ENCODE results near the gene ISX.

ISX gene

DNA sequence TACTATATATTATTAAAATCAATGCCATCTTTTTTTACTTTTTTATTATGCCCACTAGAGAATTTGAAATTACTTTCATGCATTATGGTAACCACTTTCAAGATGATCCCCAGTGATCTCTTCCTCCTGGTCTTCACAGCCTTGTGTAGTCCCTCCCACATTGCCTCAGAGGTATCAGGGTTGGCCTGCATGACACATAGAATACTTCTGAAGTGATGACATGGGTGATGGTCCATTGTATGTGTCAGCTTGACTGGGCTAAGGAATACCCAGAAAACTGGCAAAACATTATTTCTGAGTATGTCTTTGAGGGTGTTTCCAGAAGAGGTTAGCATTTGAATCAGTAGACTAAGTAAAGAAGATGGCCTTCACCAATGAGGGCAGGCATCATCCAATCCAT is 14.2 kb upstream of the ISX start:
- no peak for DNase-seq (ENCODE audit: low read depth in 2 of 2)

DNA sequence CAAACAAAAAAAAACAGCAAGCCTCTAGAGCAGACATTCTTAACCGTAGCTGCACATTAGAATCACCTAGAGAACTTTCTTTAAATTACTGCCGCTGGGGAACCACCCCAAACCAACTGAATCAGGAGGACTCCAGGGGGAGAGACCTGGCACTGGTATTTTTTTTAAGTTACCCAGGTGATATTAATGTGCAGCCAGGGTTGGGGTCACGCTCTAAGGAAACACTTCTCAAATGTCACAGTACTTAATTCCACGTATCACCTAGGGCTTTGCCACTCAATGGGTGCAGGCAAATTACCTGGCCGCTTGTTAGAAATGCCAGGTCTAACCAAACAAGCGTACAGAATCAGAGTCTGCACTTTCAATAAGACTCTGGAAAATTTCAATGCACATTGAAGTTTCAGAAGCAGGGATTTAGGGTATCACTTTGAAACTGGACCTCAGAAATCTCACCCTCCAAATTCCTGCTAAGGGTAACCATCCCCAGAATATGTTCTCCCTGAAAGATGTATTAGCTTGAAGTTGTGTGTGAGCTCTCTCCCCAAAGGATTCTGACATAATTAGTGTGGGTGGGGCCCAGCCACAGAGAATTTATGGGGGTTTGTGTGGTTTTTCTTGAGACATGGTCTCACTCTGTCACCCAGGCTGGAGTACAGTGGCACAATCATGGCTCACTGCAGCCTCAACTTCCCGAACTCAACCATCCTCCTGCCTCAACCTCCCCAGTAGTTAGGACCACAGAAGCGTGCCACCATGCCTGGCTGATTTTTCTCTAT is 12.7 kb upstream of the ISX start:
- DNase-seq (ENCODE audit: low read depth in 2 of 2) = no peak

DNA sequence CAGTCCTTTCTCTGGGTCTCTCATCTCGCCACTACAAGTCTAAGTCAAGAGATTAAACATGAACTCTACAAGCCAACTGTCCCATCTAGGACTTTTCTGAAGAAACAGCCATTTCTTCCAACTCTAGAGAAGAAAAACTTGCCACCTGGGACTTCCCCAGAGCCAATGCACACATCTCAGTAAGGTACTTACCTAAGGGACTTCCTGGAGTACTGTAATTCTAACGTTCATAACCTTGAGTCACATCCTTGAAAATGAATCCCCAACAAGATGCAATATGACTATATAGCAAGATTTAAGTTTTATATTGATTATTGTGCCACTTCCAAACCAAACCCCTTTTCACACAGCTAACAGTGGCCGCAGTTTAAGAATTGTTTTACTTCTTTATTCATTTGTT is 11.9 kb upstream of the ISX start:
- no peak for DNase-seq (ENCODE audit: low read depth in 2 of 2)

DNA sequence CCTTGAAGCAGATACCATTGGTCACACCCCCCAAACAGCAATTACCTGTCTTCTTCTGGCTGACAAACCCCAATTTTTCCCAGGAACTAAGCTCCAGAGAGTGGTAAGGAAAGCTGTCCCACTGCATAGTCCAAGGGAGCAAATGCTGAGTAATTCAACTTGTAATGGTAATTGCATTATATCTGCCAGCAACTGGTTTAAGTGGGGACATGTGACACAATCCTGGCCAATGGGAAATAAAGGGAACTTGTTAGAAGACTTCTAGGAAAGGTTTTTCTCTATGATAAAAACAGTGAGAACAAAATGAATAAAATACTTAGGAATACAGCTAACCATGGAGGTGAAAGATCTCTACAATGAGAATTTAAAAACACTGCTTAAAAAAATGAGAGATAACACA is 9.5 kb upstream of the ISX start:
- DNase-seq (ENCODE audit: low read depth in 2 of 2) = no peak

DNA sequence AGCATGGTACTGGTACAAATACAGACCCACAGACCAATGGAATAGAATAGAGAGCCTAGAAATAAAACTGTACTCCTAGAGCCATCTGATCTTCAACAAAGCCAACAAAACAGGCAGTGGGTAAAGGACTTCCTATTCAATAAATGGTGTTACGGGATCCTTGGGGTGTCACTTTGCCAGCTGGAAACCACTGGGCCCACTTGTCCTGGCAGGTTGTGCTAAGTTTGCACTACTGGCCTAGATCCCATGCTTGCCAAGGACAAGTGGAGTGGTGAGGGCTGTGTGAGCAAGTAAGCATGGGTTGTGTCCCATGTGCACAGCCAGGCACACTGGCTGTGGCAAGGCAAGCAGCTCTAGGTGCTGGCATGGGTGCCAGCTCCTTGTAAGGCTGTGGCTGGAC is 8.8 kb upstream of the ISX start:
- DNase-seq (ENCODE audit: low read depth in 2 of 2) = no peak

DNA sequence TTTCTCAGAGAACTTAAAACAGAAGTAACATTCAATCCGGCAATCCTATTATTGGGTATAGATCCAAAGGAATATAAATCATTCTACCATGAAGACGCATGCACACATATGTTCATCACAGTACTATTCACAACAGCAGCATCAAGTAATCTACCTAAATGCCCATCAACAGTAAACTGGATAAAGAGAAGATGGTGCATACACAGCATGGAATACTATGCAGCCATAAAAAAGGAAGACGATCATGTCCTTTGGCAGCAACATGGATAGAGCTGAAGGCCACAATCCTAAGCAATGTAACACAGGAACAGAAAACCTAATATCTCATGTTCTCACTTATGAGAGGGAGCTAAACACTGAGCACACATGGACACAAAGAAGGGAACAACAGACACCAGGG is 6.3 kb upstream of the ISX start:
- no peak for DNase-seq (ENCODE audit: low read depth in 2 of 2)

DNA sequence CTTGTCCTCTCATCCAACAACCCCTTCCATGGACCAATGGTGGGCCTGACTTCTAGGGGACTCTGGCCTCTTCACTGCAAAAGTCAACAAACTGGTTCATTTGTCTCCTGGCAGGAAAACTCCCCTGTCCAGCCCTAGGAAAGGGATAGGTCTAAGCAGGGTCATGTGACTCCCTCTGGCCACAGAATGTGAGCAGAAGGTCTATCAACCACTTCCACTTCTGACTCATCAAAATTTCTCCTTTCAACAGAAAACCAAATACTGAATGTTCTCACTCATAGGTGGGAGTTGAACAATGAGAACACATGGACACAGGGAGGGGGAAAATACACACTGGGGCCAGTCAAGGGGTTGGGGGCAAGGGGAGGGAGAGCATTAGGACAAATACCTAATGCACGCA is 1.3 kb upstream of the ISX start:
- DNase-seq (ENCODE audit: low read depth in 2 of 2) = no peak

DNA sequence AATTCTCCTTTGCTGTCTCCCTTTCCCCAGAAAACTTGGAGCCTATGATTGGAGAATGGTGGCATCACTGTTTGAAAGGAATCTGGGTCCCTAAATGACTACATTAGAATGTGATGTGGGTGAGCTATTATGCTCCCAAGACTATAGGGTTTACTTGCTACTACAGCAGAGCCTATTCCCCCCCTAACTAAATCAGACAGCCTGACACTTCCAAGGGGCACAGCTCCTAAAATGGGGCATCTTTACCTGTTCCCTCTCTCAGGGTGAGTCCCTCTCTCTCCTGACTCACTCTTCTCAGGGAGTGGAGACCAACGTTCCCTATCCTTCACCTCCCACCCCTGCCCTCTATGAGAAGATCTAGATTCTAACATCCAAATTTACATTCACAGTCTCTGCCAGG is 775 bp upstream of the ISX start:
- DNase-seq (ENCODE audit: low read depth in 2 of 2) = no peak

DNA sequence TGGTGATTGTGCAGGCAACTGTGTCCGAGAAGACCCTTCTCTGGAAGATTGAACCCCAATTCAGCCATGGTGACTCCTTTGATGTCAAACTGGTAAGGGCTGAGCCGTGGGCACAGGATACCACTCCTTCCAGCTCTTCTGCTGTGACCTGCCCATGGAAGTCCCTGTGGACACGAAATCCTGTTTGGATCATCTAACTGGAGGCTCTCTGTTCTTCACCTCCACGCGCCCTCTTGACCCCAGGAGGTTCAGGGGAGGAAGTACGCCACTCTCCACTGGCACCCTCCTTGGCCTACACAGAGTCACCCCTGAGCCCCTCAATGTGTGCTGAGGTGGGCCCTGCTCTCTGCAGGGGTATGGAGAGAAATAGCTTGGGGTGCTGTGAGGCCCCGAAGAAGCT is 810 bp downstream of the ISX start:
- no peak for DNase-seq (ENCODE audit: low read depth in 2 of 2)

DNA sequence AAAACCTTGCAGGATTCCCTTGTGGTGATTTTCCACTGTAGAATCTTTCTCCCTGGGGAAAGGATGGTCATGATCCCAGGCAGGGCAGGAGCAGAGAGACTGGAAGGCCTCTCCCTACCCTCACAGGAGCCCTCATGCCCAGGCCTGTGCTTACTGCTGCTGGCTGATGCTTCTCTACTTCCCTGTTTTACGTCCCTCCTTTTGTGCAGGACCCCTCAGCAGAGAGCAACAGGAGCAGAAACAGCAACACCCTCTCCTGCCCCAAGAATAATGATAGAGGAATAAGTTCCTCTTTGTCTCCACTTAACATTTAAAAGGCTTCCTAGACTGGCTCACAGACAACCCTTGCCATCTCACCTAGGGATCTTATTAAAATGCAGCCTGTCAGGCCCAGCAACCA is 3.6 kb downstream of the ISX start:
- no peak for DNase-seq (ENCODE audit: low read depth in 2 of 2)

DNA sequence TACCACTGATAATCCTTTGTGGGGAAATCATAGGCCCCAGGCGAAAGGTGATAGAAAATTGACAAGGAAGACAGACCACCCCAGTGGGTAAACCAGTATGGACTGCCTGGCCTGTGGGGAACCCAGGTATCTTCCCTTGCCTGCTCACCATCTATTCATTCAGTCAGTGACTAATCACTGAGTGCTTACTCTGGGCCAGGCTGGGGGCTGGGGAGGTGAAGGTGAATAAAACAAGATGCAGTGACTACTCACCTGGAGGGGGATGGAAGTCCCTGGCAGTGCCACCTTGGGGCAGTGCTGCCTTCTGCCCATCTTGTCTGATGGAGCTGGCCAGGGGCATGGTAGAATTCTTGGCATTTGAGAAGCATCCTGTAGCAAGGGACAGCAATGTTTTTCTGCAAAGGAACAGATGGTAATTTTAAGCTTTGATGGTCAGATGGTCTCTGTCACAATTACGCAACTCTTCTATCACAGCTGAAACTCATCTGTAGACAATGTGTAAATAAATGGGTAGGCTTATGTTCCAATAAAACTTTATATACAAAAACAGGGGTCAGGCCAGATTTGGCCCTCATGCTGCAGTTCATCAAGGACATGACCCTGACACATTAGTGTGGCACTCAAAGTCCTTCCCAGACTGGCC is 4.6 kb downstream of the ISX start:
- DNase-seq (ENCODE audit: low read depth in 2 of 2) = no peak

DNA sequence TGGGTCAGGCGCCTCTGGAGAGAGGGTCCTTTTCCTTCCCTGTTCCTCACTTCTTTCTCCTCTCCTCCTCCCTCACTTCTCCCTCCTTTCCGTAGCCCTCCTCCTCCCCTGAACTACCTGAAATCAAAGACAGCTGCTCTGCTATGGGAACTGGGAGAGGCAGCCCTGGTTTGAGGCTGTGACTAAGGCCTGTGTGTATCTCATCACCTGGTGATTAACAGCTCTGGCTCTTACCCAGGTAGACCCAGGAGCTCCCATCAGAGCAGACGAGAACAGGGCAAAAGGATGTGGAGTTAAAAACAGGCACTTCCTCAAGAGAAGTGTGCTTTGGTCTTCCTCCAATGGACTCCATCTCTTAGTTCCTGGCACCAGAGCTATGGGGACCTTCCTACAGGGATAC is 5.8 kb downstream of the ISX start:
- DNase-seq (ENCODE audit: low read depth in 2 of 2) = no peak

DNA sequence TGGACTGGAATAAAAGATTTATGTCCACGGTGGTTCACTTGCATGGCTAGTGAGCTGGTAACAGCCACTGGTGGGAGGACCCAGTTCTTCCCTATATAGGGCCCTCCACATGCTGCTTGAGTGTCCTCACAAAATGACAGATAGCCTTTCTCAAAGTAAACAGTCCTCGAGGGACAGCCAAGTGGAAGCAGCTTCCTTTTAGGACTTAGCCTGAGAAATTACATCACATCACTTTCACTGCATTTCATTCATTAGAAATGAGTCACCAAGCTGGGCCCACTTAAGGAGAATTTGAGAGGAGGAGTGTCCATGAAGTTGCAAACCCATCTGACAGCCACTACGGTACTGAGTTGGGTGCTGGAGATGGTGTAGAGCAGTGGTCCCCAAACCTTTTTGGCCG is 7.0 kb downstream of the ISX start:
- DNase-seq (ENCODE audit: low read depth in 2 of 2) = no peak

DNA sequence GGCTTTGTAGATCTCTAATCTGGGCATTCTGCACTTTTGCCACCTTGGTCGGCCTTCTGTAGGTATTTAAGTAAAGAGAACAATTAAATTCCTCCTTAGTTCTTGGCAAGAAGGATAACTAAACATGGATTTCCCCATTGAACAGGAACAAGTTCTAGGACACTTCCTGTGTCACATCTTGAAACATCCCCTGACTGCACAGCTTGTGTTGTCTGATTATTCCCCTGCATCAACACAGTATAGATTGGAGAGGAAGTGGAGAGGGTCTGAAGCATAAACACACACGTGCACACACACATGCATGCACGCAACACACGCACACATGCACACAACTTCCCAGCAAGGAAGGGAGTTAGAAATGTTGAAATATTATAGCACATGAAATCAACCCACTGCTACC is 8.6 kb downstream of the ISX start:
- DNase-seq (ENCODE audit: low read depth in 2 of 2) = no peak

DNA sequence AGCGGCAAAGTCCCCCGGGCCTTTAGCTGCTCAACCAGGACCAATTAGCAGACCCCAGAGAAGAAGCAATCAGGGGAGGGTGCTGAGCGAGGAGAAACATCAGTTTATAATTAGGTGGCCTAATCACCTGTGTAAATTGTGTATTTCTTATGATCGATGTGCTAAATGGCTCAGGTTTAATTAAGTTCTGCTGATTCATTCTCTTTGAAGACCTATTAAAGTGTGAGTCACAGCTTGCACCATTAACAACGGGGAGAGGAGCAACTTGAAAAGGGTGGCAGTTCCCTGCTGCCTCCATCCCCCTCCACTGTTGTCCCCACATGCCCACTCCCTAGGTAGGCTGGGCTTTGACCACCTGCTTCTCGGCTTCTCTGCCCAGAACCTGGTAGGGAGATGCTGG is 10.7 kb downstream of the ISX start:
- DNase-seq (ENCODE audit: low read depth in 2 of 2) = no peak

DNA sequence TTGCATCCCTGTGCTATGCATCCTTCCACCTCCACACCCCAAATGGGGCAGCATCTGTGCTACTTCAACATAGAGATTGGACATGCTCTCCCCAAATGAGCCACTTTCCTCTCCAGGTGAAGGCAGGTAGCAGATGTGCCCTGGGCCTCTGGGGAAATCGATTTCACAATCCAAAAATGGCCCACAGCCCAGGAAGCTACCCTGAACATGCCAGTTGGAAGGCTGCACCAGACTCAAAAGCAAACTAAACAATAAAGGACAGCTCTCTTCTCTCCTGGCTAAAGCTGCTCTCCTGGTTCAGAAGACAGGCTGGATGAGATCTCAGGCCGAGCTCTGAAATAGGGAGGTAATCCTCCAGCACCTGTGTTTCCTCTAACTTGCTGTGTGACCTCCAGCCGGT is 19.7 kb downstream of the ISX start:
- DNase-seq (ENCODE audit: low read depth in 2 of 2) = no peak

DNA sequence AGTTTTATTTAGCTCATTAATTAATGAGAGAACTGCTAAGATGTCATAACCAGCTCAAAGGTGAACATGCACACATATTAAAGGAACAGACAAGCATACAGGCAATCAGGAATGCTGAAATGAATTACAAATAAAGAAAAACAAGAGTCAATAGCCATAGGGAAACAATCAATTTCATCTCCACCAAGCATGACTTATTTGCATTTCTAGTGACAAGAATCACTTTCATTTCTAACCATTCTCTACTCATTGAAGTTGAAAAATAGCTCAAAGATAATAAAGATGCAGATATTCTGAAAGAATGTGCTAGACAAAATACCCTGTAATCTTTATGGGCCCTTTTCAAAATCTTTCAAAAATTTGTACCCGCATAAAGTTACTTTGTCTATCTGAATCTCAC is 23.2 kb downstream of the ISX start:
- DNase-seq (ENCODE audit: low read depth in 2 of 2) = no peak

DNA sequence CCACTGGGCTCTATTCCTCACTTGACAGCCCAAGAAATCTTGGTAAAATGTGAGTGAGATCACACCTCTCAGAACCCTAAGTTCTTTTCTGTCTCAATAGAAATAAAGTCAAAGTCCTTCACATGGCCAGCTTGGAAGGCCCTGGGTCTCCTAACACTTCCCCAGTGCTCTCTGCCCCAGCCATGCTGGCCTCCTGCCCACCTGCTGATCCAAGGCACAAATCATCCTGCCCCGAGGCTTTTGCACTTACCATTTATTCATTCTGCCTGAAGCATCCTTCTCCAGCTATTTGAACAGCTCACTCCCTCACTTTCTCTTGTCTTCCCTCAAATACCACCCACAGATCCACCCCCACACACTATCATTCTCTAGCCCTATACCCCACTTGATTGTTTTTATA is 26.4 kb downstream of the ISX start:
- no peak for DNase-seq (ENCODE audit: low read depth in 2 of 2)

DNA sequence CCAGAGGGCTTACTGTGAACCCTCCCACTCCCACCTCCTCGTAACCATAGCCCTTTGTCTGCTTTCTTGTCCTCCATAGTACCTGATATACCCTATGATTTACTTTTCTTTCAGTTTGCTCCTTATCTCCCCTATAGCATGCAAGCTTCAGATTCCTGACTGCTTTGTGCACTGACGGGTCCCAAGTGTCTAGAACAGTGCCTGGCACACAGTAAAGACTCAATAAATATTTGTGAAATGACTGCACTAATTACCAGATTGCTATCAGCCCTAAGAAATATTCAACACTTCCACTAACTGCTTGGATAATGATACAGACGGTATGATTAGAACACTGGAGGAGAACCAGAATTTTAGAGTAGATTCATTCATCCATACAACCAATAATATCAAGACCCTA is 33.0 kb downstream of the ISX start:
- no peak for DNase-seq (ENCODE audit: low read depth in 2 of 2)

DNA sequence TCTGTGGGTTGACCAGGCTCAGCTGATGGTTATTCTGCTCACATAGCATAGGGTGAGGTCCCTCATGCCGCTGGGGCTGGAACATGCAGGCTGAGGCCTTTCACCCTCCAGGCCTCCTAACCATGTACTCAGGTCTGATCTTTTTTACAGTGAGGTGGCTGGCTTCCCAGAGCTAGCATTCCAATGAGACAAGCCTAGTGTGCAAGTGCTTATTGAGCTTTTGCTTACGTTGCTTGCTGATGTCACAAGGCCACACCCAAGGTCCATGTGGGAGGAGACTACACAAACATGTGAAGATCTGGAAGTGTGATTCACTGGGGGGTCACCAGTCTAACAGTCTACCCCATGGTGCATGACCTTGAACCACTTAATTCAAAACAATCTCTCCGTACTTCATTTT is 33.9 kb downstream of the ISX start:
- no peak for DNase-seq (ENCODE audit: low read depth in 2 of 2)

DNA sequence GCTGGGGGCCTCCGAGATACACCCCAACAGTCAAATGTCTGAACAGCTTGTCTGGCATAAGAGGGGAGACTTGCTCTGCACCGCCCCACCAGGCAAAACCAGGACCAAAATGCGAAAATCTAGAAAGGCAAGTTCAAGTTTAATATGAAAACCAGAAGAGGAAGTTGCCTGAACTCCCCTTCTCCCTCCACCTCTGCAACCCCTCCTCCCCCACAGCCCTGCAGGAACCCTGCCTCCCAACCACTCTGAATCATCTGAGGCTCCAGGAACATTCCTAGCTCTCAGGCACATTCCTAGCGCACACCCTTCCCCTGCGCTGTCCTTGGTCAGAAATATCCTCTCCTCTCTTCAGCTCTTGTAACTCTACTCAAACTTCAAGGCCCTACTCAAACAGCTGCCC is 36.7 kb downstream of the ISX start:
- peak in 1 of 2 experiments; percentile 3 for DNase-seq (ENCODE audit: low read depth in 2 of 2)

DNA sequence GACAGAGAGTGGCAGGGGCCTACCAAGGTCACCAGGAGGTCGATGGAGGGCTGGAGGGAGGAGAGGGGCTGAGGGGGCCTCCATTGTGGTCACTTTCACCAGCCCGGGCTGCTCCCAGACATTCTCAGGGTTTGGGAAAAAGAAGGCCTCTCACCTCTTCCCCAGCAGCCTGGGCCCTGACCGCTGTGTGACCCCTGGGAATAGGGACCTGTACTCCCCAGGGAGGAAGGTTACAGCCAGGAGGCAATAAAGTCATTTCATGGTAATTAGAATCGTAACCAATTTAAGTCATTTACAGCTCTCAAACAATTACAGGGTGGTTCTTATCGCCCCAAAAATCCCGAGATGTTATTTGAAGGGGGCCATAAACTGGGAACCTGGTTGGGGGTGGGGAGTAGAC is 37.8 kb downstream of the ISX start:
- DNase-seq (ENCODE audit: low read depth in 2 of 2) = no peak

DNA sequence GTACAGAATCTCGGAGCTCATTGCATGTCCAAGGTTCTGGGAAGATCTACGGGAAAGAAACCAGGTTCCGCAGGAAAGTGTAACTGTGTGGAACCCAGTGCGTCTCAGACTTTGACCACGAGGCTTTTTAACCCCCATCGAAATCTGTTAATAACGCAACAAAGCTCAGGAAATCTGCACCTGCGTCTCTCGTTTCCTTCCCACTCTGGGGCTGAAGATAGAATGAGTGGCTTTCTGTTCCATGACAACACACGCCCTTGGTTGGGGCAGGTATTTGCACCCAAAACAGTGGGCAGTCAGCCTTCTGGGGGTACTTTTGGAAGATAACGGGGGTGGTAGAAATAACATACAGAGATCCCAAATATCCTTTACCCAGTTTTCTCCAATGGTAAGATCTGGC is 38.5 kb downstream of the ISX start:
- DNase-seq (ENCODE audit: low read depth in 2 of 2) = no peak

DNA sequence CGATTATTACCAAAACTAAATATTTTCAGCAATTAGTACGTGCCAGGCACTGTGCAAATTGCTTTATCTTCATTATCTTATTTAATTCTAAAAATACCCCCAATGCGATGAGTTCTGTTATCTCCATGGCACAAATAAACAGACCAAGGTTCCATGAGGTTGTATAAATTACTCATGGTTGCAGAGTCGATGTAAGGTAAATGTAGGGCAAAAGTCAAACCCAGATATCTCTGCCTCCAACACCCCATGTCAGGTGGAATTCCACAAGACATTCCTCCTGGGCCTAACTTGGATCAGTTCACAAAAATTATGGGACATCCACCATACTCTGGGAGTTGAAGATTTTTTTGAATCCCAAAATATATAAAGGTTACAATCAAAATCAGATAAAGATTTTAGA is 43.7 kb downstream of the ISX start:
- no peak for DNase-seq (ENCODE audit: low read depth in 2 of 2)
